ENCODE data around the gene SHISA7.

- TF ChIP-seq CTCF (IDR thresholded peaks at IDR 0.05) (no peak), ZFX (IDR thresholded peaks at IDR 0.05; ENCODE audit: borderline replicate concordance) (no peak)
Observed at GRCh38 chr19:55477905-55478304, 34.8 kb upstream of the SHISA7 start.

Measured in 22Rv1 (cell line).